ENCODE measurements around the gene CRYBB3.
A peak's percentile ranks its signal among the peaks of the same experiment; 100 is the strongest.

The CRYBB3 gene

DNA sequence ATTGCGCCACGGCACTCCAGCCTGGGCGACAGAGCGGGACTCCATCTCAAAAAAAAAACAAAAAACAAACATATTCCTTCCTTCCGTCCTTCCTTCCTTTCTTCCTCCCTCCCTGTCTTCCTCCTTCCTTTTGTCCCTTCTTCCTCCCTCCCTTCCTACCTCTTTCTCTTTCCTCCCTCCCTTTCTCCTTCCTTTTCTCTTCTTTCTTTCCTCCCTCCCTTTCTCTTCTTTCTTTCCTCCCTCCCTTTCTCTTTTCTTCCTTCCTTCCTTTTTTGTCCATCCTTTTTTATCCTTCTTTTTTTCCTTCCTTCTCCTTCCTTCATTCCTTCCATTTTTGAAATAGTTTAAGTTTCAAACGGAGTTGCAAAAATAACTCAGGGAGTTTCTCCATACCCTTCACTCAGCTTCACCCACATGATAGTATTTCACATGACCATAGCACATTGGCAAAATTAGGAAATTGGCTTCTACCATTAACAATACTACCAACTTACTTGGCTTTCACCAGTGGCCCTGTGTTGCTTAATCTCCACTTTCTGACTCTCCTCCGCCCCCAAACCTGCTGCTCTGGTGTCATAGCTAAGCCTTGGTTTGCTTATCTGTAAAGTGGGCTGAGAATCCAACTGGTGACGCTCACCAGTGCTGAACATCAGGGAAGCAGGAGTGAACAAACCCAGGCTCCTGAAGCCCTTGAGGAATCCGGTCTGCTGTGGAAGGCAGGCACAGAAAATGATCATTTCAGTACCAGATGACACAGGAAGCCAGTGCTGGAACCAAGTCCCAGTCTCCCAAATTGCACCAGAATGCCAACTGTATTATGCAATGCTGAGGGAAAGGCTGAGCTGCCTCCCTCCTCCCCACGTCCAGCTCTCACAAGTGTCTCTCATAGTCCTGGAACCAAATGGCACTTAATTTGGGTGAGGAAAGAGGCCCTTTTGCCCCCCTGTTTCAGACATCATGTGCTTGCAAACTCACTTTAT, 17.2 kb upstream of the CRYBB3 start:
- CTCF ChIA-PET: no interaction called here

DNA sequence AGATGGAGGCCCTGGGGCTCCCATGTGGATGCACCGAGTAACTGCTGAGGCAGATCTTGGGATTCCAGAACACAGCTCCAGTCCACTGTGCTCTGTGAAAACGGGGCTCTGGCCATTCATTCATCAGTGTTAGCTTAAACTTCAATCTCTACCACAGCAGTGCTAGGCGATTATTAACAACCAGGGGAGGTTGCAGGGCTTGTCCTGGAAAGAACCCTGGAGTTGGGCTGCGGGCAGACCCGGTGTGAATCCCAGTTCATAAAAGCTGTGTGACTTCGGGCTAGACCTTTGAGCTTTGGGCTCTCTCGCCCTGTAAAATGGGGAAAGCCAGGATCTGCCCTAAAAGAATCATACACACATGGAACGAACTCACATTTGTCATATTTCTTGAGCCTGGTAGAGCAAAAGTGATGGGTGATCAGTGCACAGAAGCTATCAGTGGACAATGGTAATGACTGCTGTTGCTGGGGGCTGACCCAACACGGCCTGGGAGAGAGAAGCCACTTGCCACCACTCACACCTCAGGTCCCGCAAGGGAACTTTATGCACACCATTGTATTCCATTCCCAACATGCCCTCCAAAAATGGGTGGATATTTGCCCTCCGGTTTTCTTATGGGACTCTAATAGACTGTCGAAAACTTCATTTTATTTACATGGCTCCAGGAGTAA, 15.6 kb upstream of the CRYBB3 start:
- H3K4me3 Mint-ChIP-seq: no peak overlapping the region
- CTCF ChIA-PET: interaction anchor here (0.7 kb wide), 1 partner anchor 11 kb away, joined by 3 read pairs; no protein-coding TSS in a partner anchor
- peaks cover 20% of the 10 kb centered on the region for H3K36me3 Mint-ChIP-seq
- no peak for DNase-seq
- peaks cover 9% of the 10 kb centered on the region for H3K9me3 Mint-ChIP-seq
- no peaks in the 10 kb centered on the region for H3K27me3 Mint-ChIP-seq
- no peak overlapping the region for H3K27ac Mint-ChIP-seq
- H3K4me1 Mint-ChIP-seq: no peaks in the 10 kb centered on the region

More for the DNA sequence above, 17.2 kb upstream of the CRYBB3 start:
- H3K4me1 Mint-ChIP-seq: no peaks in the 10 kb centered on the region
- DNase-seq: no peak
- H3K27ac Mint-ChIP-seq: no peak overlapping the region
- H3K36me3 Mint-ChIP-seq: peaks cover 25% of the 10 kb centered on the region
- H3K27me3 Mint-ChIP-seq: no peaks in the 10 kb centered on the region
- peaks cover 9% of the 10 kb centered on the region for H3K9me3 Mint-ChIP-seq
- H3K4me3 Mint-ChIP-seq: no peak overlapping the region

DNA sequence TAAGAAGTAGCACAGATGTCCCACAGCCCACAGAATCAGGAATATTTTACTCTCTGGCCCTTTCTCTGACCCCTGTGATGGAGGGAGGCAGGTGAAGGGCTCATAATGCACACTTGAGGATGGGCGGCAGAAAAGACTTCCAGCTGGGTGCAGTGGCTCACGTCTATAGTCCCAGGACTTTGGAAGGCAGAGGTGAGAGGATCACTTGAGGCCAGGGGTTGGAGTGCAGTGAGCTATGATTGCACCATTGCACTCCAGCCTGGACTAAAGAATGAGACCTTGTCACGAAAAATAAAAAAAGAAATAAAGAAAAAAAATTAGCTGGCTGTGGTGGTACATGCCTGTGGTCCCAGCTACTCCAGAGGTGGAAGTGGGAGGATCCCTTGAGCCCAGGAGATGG, 13.5 kb upstream of the CRYBB3 start:
- H3K9me3 Mint-ChIP-seq: no peaks in the 10 kb centered on the region
- H3K36me3 Mint-ChIP-seq: peaks cover 10% of the 10 kb centered on the region
- no peak for DNase-seq
- no peak overlapping the region for H3K4me3 Mint-ChIP-seq
- H3K27me3 Mint-ChIP-seq: no peaks in the 10 kb centered on the region
- CTCF ChIA-PET: interaction anchor here (1.9 kb wide), 1 partner anchor 16 kb away, joined by 12 read pairs; no protein-coding TSS in a partner anchor
- no peak overlapping the region for H3K27ac Mint-ChIP-seq
- no peaks in the 10 kb centered on the region for H3K4me1 Mint-ChIP-seq

DNA sequence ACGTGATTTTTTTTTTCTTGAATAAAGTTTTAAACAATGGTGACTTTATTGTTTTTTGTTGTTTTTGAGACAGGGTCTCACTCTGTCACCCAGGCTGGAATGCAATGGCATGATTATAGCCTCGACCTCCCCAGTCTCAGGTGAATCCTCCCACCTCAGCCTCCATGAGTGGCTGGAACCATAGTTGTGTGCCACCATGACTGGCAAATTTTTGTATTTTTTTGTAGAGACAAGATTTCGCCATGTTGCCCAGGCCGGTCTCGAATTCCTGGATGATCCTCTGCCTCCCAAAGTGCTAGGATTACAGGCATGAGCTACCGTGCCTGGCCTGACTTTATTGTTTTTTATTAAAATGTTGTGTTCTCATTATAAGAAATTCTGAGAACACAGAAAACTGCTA, 12.2 kb upstream of the CRYBB3 start:
- H3K27ac Mint-ChIP-seq: no peak overlapping the region
- H3K27me3 Mint-ChIP-seq: no peaks in the 10 kb centered on the region
- no peak for DNase-seq
- CTCF ChIA-PET: interaction anchor here (1.9 kb wide), 1 partner anchor 14 kb away, joined by 12 read pairs; no protein-coding TSS in a partner anchor
- H3K9me3 Mint-ChIP-seq: no peaks in the 10 kb centered on the region
- no peaks in the 10 kb centered on the region for H3K4me1 Mint-ChIP-seq
- peaks cover 6% of the 10 kb centered on the region for H3K36me3 Mint-ChIP-seq
- H3K4me3 Mint-ChIP-seq: no peak overlapping the region

DNA sequence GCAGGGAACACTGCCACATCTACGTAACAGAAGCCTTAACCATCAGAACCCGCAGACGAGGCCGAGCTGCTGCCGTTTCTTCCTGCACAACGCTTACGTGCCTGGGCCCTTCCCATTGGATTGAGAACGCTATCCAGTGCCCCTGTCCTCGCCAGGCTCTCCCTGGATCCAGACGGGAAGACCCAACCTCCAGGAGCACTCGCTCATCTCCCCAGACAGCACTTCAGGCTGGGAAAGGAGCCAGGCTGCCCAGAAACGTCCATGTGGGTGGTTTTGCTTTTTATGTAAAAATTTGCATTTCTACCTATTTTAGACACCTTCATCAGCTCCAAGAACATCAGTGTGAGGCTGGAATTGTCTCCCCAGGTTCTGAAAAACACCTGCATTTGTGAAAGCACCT, 7.3 kb upstream of the CRYBB3 start:
- no peaks in the 10 kb centered on the region for H3K4me1 Mint-ChIP-seq
- CTCF ChIA-PET: no interaction called here
- no peak for DNase-seq
- H3K9me3 Mint-ChIP-seq: no peaks in the 10 kb centered on the region
- H3K27ac Mint-ChIP-seq: no peak overlapping the region
- H3K27me3 Mint-ChIP-seq: no peaks in the 10 kb centered on the region
- peaks cover 8% of the 10 kb centered on the region for H3K36me3 Mint-ChIP-seq
- H3K4me3 Mint-ChIP-seq: no peak overlapping the region

DNA sequence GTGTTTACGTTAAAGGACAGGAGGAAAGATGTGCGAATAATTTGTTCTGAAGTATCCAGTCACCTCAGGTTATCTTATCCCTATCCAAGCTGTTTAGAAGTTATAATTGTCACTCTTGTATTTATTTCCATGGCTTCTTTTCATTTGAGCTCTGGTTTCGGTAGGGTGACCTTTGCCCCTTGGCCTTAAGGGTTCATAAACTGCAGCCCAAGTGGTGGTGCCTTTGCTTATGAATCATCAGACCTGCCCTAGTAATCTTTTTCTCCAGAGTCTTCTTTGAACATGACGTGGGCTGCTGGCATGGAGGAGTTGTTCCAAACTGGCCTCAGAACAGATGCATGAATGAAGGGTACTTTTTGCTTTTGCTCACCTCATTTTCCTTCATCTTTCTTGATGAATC, 6.5 kb upstream of the CRYBB3 start:
- Mint-ChIP-seq H3K4me3 (no peak overlapping the region), H3K27ac (no peak overlapping the region), H3K36me3 (peaks cover 8% of the 10 kb centered on the region), H3K4me1 (no peaks in the 10 kb centered on the region), H3K9me3 (no peaks in the 10 kb centered on the region), H3K27me3 (no peaks in the 10 kb centered on the region)
- CTCF ChIA-PET: no interaction called here
- DNase-seq: no peak

DNA sequence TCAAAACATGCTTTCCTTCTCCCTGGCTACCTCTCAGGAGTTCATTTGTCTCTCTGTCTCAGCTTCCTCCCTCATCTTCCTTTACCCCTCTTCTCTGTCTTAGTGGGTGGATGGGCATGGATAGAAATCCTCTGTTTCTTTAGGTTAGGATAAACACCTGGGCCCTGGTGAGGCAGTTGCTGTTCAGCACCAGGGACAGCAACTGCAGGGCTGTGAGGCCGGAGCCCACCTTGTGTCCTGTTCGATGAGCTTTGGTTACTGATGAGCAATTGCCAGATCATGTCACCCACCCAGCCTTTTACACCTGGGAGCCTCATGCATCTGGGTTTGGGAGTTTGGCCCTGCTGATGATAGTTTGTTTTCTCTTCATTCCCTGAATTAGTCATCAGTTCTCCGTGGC, 6.1 kb upstream of the CRYBB3 start:
- H3K27ac Mint-ChIP-seq: no peak overlapping the region
- no peaks in the 10 kb centered on the region for H3K9me3 Mint-ChIP-seq
- CTCF ChIA-PET: no interaction called here
- H3K4me3 Mint-ChIP-seq: no peak overlapping the region
- peaks cover 8% of the 10 kb centered on the region for H3K36me3 Mint-ChIP-seq
- DNase-seq: no peak
- H3K27me3 Mint-ChIP-seq: no peaks in the 10 kb centered on the region
- no peaks in the 10 kb centered on the region for H3K4me1 Mint-ChIP-seq

DNA sequence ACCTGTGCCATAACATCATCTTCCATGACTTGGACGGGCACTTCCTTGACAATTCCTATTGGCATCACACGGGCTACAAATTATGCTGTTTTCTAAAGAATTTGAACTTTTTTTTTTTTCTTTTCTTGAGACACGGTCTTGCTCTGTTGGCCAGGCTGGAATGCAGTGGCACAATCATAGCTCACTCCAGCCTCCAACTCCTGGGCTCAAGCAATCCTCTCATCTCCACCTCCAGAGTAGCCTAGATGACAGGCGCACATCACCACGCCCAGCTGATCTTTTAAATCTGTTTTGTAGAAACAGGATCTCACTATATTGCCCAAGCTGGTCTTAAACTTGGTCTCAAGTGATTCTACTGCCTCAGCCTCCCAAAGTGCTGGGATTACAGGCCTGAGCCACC, 3.3 kb upstream of the CRYBB3 start:
- no peak for DNase-seq
- Mint-ChIP-seq H3K4me1 (no peaks in the 10 kb centered on the region), H3K9me3 (no peaks in the 10 kb centered on the region), H3K27ac (no peak overlapping the region), H3K27me3 (no peaks in the 10 kb centered on the region), H3K36me3 (peaks cover 8% of the 10 kb centered on the region), H3K4me3 (no peak overlapping the region)
- CTCF ChIA-PET: no interaction called here

DNA sequence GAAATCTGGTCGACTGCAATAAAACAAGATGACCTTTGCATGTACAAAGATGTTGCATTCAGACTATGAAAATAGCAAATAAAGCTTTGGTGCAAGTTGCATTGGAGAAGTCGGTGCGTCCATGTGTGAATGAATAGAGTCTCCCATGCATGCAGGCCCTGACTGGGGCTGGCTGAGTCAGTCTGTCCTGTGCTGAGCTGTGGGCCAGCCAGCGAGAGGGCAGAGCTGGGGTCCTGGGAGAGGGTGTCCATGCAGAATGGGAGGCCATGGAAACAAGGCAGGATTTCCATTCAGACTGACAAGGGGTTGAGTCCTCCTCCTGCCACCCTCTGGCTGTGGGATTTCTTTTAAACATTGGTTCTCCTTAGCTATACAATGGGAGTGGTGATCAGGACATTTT, 2.3 kb upstream of the CRYBB3 start:
- CTCF ChIA-PET: interaction anchor here (0.6 kb wide), 1 partner anchor 344 kb away, joined by 3 read pairs; no protein-coding TSS in a partner anchor

DNA sequence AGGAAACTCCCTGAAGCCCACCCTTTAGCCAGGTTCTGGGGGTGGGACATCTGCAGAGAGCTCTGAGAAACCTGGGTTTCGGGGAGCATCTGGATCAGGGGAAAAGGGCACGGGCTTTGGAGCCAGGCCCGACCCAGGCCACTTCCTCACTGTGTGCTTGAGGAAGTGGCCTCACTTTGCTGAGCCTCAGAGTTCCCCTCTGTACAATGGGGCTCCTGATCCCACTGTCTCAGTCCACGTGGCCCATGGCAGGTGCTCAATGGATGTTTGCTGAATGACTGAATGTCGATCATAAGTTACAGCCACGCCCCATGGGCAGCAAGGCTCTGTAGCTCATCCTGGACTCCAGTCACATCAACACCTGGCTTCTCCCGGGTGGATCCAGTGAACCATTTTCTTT, 1.3 kb downstream of the CRYBB3 start:
- Mint-ChIP-seq H3K9me3 (no peaks in the 10 kb centered on the region), H3K4me1 (no peaks in the 10 kb centered on the region), H3K27ac (no peak overlapping the region), H3K36me3 (no peaks in the 10 kb centered on the region), H3K27me3 (no peaks in the 10 kb centered on the region), H3K4me3 (no peak overlapping the region)
- CTCF ChIA-PET: interaction anchor here (2.0 to 3.0 kb wide), 3 partner anchors 12 to 36 kb away, joined by 8 to 16 read pairs (median 12); no protein-coding TSS in a partner anchor
- DNase-seq: no peak

More for the DNA sequence above, 2.3 kb upstream of the CRYBB3 start:
- peaks cover 8% of the 10 kb centered on the region for H3K36me3 Mint-ChIP-seq
- H3K9me3 Mint-ChIP-seq: no peaks in the 10 kb centered on the region
- H3K27ac Mint-ChIP-seq: no peak overlapping the region
- no peak overlapping the region for H3K4me3 Mint-ChIP-seq
- H3K27me3 Mint-ChIP-seq: no peaks in the 10 kb centered on the region
- H3K4me1 Mint-ChIP-seq: no peaks in the 10 kb centered on the region
- no peak for DNase-seq

DNA sequence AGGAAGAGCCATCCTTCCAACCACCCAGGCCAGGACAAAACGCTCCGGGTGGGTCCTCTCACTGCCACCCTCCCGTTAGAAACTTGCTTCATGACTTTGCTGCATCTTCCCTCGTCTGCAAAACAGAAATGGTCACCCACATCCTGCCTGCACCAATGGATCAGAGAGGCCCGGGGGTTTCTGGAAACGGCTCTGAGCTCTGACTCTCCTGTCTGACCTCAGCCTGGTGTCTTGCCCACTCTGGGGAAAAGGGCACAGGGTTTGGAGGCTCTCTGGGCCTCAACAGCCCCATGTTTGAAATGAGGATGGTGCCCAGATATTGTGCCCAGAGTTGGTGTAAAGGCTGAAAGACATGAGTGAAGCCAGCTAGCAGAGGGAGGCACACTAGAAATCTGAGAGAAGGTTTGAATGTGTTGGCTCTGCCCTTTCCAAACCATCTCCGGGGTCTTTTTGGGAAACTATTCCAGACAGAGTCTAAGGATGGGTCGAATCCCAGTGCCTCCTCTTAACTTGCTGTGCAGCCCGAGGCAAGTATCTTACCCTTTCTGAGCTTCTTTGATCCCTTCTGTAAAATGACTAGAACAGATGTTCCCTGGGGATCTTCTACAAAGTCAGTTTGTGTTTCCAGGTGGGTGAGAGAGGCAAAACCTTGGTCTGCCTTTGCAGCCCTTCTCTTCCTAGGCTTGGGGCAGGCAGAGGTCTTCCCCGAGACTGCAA, 2.1 kb downstream of the CRYBB3 start:
- no peak overlapping the region for H3K27ac Mint-ChIP-seq
- H3K4me1 Mint-ChIP-seq: no peaks in the 10 kb centered on the region
- no peaks in the 10 kb centered on the region for H3K27me3 Mint-ChIP-seq
- DNase-seq: no peak
- CTCF ChIA-PET: interaction anchor here (0.8 to 3.0 kb wide), 13 partner anchors 11 to 1129 kb away, joined by 3 to 16 read pairs (median 4); no protein-coding TSS in a partner anchor
- no peaks in the 10 kb centered on the region for H3K36me3 Mint-ChIP-seq
- H3K4me3 Mint-ChIP-seq: no peak overlapping the region
- no peaks in the 10 kb centered on the region for H3K9me3 Mint-ChIP-seq

DNA sequence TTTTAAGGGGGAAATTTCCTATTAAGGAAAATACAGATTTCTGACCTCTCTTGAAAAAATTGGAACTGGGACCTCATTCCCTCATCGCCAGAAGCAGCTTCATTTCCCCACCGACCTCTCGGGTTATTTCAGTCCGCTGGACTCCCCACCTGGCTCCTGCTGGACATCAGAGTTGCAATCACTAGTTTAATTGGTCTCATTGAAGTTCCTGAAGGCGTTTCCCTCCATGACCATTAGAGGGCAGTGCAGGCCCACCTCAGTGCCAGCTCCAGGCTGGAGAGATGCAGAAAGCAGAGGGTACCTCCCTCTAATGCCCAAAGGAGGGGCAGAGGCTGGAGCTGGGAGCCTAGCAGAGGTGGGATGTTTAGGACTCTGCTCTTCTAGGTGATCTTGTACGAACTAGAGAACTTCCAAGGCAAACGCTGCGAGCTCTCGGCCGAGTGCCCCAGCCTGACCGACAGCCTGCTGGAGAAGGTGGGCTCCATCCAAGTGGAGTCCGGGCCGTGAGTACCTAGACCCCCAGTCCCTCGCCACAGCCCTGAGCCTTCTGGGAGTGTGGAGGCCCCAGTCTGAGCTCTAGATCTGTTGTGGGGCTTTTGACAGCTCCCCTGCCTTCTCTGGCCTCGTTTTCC, 2.7 kb downstream of the CRYBB3 start:
- no peaks in the 10 kb centered on the region for H3K27me3 Mint-ChIP-seq
- DNase-seq: peak; percentile 70
- CTCF ChIA-PET: interaction anchor here (0.6 to 3.0 kb wide), 15 partner anchors 11 to 1128 kb away, joined by 3 to 16 read pairs (median 4); no protein-coding TSS in a partner anchor
- no peaks in the 10 kb centered on the region for H3K9me3 Mint-ChIP-seq
- no peak overlapping the region for H3K4me3 Mint-ChIP-seq
- no peak overlapping the region for H3K27ac Mint-ChIP-seq
- no peaks in the 10 kb centered on the region for H3K4me1 Mint-ChIP-seq
- H3K36me3 Mint-ChIP-seq: no peaks in the 10 kb centered on the region

DNA sequence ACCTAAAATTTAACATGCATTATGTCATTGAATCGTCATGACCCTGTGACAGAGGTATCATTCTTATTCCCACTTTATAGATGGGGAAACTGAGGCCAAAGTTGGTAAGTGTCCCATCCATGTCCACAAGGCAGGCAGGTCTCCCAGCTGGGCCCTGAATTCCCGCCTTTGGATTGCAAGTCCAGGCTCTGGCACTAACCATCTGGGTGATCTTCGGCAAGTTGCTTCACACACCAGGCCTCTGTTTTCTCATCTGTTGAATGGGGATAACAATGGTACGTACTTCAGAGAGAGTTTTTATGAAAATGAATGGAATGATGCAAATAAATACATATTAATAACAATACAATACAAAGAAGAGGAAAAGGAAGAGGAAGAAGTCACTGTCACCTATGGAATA, 3.4 kb downstream of the CRYBB3 start:
- CTCF ChIA-PET: interaction anchor here (0.9 to 3.0 kb wide), 9 partner anchors 10 to 131 kb away, joined by 3 to 16 read pairs (median 8); no protein-coding TSS in a partner anchor
- no peak overlapping the region for H3K27ac Mint-ChIP-seq
- no peaks in the 10 kb centered on the region for H3K9me3 Mint-ChIP-seq
- no peak overlapping the region for H3K4me3 Mint-ChIP-seq
- no peak for DNase-seq
- no peaks in the 10 kb centered on the region for H3K4me1 Mint-ChIP-seq
- H3K36me3 Mint-ChIP-seq: no peaks in the 10 kb centered on the region
- H3K27me3 Mint-ChIP-seq: no peaks in the 10 kb centered on the region

Data from activated naive CD4-positive, alpha-beta T cell treated with anti-CD3 and anti-CD28 coated beads, Interleukin-2, amount 10 ng/mL, durations not matched to agents 7 days and 5 days (primary cell).